ENCODE data around the gene CRYBA2.

CRYBA2 gene

GRCh38 chr2:218983263-218983933, 9.8 kb downstream of the CRYBA2 start:
- in situ Hi-C loops (cut with HindIII; ENCODE audit: low sequenced_read_pairs), result no loop called here

GRCh38 chr2:218982586-218983262, 10.5 kb downstream of the CRYBA2 start:
- in situ Hi-C loops (cut with HindIII; ENCODE audit: low sequenced_read_pairs), result no loop called here

- in situ Hi-C loops (cut with HindIII; ENCODE audit: low sequenced_read_pairs), result no loop called here
Observed at GRCh38 chr2:218981881-218982585, 11.2 kb downstream of the CRYBA2 start.

GRCh38 chr2:218981390-218981880, 11.8 kb downstream of the CRYBA2 start:
- in situ Hi-C loops (cut with HindIII; ENCODE audit: low sequenced_read_pairs), result no loop called here

- in situ Hi-C loops (cut with HindIII; ENCODE audit: low sequenced_read_pairs), result no loop called here
Observed at GRCh38 chr2:218980735-218981389, 12.4 kb downstream of the CRYBA2 start.

- in situ Hi-C loops (cut with HindIII; ENCODE audit: low sequenced_read_pairs), result no loop called here
Observed at GRCh38 chr2:218979846-218980734, 13.1 kb downstream of the CRYBA2 start.

- in situ Hi-C loops (cut with HindIII; ENCODE audit: low sequenced_read_pairs), result no loop called here
Observed at GRCh38 chr2:218975060-218975777, 18.0 kb downstream of the CRYBA2 start.

- in situ Hi-C loops (cut with HindIII; ENCODE audit: low sequenced_read_pairs), result no loop called here
Observed at GRCh38 chr2:218970894-218971293, 22.3 kb downstream of the CRYBA2 start.

- in situ Hi-C loops (cut with HindIII; ENCODE audit: low sequenced_read_pairs), result no loop called here
Observed at GRCh38 chr2:218964041-218964771, 29.0 kb downstream of the CRYBA2 start.

- in situ Hi-C loops (cut with HindIII; ENCODE audit: low sequenced_read_pairs), result no loop called here
Observed at GRCh38 chr2:218963601-218964000, 29.6 kb downstream of the CRYBA2 start.

- in situ Hi-C loops (cut with HindIII; ENCODE audit: low sequenced_read_pairs), result no loop called here
Observed at GRCh38 chr2:218962859-218963492, 30.2 kb downstream of the CRYBA2 start.

- in situ Hi-C loops (cut with HindIII; ENCODE audit: low sequenced_read_pairs), result no loop called here
Observed at GRCh38 chr2:218961651-218962570, 31.3 kb downstream of the CRYBA2 start.

GRCh38 chr2:218961229-218961628, 32.0 kb downstream of the CRYBA2 start:
- in situ Hi-C loops (cut with HindIII; ENCODE audit: low sequenced_read_pairs), result no loop called here

GRCh38 chr2:218960309-218961165, 32.7 kb downstream of the CRYBA2 start:
- in situ Hi-C loops (cut with HindIII; ENCODE audit: low sequenced_read_pairs), result no loop called here

GRCh38 chr2:218959761-218960308, 33.4 kb downstream of the CRYBA2 start:
- in situ Hi-C loops (cut with HindIII; ENCODE audit: low sequenced_read_pairs), result loop anchor here (5.0 kb wide), 1 partner anchor 92 kb away; no protein-coding TSS in a partner anchor

- in situ Hi-C loops (cut with HindIII; ENCODE audit: low sequenced_read_pairs), result loop anchor here (5.0 kb wide), 1 partner anchor 93 kb away; no protein-coding TSS in a partner anchor
Observed at GRCh38 chr2:218959141-218959731, 34.0 kb downstream of the CRYBA2 start, which contains the start of gene CDK5R2. TSS of gene CDK5R2 (plus strand) at chr2:218959666. CDS start at chr2:218959821, 155 bp downstream.
